ENCODE data around the gene CEPT1. TPM values are rescaled to one million over a fixed set of nuclear protein-coding genes. Genes with fewer than 3 reads are reported as not detected.
A peak's percentile ranks its signal among the peaks of the same experiment; 100 is the strongest.

The CEPT1 gene
- total RNA-seq, 2 experiments from 2014 or later: 36.0 to 38.6 TPM

DNA sequence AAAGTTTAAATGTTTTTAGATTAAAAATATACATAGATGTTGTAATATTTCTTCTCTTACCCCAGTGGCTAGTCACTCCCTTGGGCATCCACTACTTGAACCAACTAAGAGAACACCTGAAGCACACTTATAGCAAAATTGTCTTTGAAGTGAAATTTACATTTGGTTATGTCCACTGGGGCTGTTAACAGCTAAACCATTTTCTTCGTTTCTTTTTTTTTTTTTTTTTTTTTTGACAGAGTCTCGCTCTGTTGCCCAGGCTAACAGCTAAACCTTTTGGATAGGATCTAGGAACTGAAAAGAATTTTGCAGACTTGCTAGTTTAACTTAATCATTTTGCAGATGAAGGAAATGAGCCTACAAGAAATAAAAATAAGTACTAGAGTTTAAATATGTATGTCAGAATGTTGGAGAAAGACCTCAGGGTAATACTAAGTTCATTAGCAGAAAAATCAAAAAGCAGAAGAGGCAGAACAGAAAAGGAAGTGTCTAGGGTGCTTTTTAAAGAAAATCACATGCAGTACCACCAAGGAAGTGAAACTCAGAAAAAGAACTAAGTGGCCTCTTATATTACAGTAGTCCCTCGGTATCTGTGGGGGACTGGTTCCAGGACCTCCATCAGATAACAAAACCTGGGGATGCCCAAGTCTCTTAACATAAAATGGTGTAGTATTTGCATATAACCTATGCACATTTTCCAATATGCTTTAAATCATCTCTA lies 11.9 kb upstream of the CEPT1 start:
- Mint-ChIP-seq H3K4me3 (peak overlapping the region; percentile 18), H3K36me3 (ENCODE audit: low read depth) (peaks cover 52% of the 10 kb centered on the region), H3K27ac (peak overlapping the region; percentile 83), H3K4me1 (ENCODE audit: low read depth) (peaks cover 37% of the 10 kb centered on the region), H3K9me3 (no peaks in the 10 kb centered on the region), H3K27me3 (no peaks in the 10 kb centered on the region)
- DNase-seq: peak; percentile 37
- peak; percentile 80 for ATAC-seq
- TF ChIP-seq, protein P1, sequence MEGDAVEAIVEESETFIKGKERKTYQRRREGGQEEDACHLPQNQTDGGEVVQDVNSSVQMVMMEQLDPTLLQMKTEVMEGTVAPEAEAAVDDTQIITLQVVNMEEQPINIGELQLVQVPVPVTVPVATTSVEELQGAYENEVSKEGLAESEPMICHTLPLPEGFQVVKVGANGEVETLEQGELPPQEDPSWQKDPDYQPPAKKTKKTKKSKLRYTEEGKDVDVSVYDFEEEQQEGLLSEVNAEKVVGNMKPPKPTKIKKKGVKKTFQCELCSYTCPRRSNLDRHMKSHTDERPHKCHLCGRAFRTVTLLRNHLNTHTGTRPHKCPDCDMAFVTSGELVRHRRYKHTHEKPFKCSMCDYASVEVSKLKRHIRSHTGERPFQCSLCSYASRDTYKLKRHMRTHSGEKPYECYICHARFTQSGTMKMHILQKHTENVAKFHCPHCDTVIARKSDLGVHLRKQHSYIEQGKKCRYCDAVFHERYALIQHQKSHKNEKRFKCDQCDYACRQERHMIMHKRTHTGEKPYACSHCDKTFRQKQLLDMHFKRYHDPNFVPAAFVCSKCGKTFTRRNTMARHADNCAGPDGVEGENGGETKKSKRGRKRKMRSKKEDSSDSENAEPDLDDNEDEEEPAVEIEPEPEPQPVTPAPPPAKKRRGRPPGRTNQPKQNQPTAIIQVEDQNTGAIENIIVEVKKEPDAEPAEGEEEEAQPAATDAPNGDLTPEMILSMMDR (IDR thresholded peaks at IDR 0.05): no peak
- intact Hi-C loops (cut with micrococcal nuclease): no loop called here
- CTCF ChIA-PET: interaction anchor here (1.3 to 2.4 kb wide), 3 partner anchors 11 to 97 kb away, joined by 5 to 6 read pairs (median 5); no protein-coding TSS in a partner anchor
- POLR2A ChIA-PET: no interaction called here

DNA sequence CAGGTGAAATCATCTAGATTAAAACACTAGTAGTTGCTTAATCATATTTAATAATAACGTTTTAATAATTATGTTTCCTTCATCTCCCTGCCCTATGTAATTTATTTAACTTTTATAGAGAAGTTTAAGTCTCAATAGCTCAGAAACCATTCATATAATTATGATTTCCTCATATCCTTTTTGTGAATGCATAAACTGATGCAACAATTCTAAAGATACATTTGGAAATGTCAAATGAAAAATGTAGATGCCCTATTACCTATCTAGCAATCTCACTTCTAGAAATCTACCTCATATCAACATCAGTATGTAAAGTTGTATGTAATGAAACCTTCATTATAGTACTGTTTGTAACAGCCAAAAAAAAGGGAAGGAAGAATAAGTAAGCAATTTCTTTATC lies 10.6 kb upstream of the CEPT1 start:
- TF ChIP-seq, protein P1 (IDR thresholded peaks at IDR 0.05): no peak
- no peaks in the 10 kb centered on the region for H3K9me3 Mint-ChIP-seq
- no peak for DNase-seq
- CTCF ChIA-PET: no interaction called here
- POLR2A ChIA-PET: no interaction called here
- H3K4me1 Mint-ChIP-seq (ENCODE audit: low read depth): peaks cover 40% of the 10 kb centered on the region
- intact Hi-C loops (cut with micrococcal nuclease): no loop called here
- ATAC-seq: no peak
- peaks cover 49% of the 10 kb centered on the region for H3K36me3 Mint-ChIP-seq (ENCODE audit: low read depth)
- no peak overlapping the region for H3K27ac Mint-ChIP-seq
- H3K27me3 Mint-ChIP-seq: no peaks in the 10 kb centered on the region
- no peak overlapping the region for H3K4me3 Mint-ChIP-seq

DNA sequence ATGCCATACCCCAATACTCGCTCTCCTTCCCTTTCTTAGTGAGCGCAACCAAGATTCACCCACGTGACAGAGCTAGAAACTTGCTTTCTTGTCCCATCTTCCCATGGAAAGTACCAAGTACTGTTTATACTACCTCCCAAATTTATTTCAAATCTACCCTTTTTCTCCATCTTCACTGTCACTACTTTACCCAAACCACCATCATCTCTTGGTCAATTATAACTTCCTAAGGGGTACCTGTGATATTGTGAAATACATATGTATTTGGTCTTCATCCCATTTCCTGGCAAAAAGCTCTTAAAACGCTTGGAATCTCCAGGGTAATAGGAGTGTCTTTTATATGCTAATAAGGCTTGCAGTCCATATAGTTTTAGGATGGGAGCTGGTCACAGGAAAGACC lies 8.3 kb upstream of the CEPT1 start:
- Mint-ChIP-seq H3K4me3 (no peak overlapping the region), H3K9me3 (no peaks in the 10 kb centered on the region), H3K36me3 (ENCODE audit: low read depth) (peaks cover 57% of the 10 kb centered on the region), H3K27ac (no peak overlapping the region), H3K4me1 (ENCODE audit: low read depth) (peaks cover 48% of the 10 kb centered on the region), H3K27me3 (no peaks in the 10 kb centered on the region)
- POLR2A ChIA-PET: no interaction called here
- TF ChIP-seq, protein P1 (IDR thresholded peaks at IDR 0.05): no peak
- no peak for DNase-seq
- CTCF ChIA-PET: interaction anchor here (1.2 to 1.3 kb wide), 2 partner anchors 11 to 101 kb away, joined by 3 read pairs; no protein-coding TSS in a partner anchor
- ATAC-seq: no peak
- intact Hi-C loops (cut with micrococcal nuclease): no loop called here

DNA sequence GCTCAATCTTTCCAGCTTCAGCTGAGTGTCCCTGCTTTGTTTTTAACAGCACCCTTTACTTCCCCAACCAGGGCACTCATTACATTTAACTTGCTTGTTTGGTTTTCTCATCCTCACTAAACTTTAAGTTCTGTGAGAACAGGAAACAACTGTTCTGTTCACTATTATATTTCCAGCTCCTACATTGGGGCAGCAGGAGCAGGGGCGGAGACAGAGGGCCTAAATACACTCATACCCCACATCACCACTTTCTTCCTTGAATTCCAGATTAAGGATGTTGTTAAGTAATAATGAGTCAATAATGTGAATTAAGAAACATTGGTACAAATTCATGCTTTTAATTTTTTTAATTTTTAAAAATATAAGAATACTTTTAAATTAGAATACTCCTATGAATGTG lies 6.2 kb upstream of the CEPT1 start:
- intact Hi-C loops (cut with micrococcal nuclease): no loop called here
- Mint-ChIP-seq H3K36me3 (ENCODE audit: low read depth) (peaks cover 50% of the 10 kb centered on the region), H3K4me1 (ENCODE audit: low read depth) (peaks cover 45% of the 10 kb centered on the region), H3K27me3 (no peaks in the 10 kb centered on the region), H3K27ac (peak overlapping the region; percentile 9), H3K9me3 (no peaks in the 10 kb centered on the region), H3K4me3 (no peak overlapping the region)
- TF ChIP-seq, protein P1 (IDR thresholded peaks at IDR 0.05): no peak
- DNase-seq: no peak
- no peak for ATAC-seq
- ChIA-PET POLR2A (no interaction called here), CTCF (interaction anchor here (0.7 to 1.0 kb wide), 2 partner anchors 11 to 89 kb away, joined by 3 read pairs; no protein-coding TSS in a partner anchor)

DNA sequence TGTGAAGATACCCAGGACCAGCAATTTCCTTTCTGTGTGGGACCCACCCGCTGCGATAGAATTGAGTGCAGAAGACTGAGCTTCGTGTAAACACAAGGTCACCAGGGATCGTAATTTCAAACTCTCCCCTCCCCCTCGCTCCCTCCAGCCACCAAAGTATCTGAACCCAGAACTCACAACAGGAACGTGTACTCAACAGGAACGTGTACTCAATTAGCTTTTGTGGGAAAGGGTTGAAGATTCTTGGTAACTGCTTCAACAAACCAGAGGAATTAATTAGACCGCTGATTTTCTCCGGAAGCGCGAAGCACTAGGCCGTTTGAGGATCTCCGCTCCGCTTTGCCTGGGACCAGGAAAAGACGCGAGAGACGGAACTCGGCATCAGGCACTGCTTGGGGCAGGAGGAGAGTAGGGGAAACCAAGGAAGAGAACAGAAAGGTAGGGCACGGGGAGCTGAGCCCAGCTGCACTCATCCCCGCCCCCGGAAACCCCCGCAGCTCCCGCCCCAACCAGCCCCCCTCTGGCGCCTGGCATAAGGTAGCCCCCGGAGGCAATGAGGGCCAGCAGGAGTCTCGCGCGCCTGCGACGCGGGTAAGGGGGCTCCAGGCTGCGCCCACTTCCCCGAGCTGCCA lies 583 bp upstream of the CEPT1 start:
- POLR2A ChIA-PET: interaction anchor here (0.6 to 2.3 kb wide), 19 partner anchors 14 to 315 kb away, joined by 3 to 18 read pairs (median 4); no protein-coding TSS in a partner anchor
- H3K36me3 Mint-ChIP-seq (ENCODE audit: low read depth): peaks cover 28% of the 10 kb centered on the region
- H3K4me3 Mint-ChIP-seq: peak overlapping the region; percentile 99
- no peaks in the 10 kb centered on the region for H3K27me3 Mint-ChIP-seq
- TF ChIP-seq, protein P1 (IDR thresholded peaks at IDR 0.05): no peak
- H3K4me1 Mint-ChIP-seq (ENCODE audit: low read depth): peaks cover 54% of the 10 kb centered on the region
- DNase-seq (peak; percentile 65), ATAC-seq (peak; percentile 71)
- peak overlapping the region; percentile 100 for H3K27ac Mint-ChIP-seq
- CTCF ChIA-PET: interaction anchor here (1.0 to 1.7 kb wide), 5 partner anchors 12 to 266 kb away, joined by 3 to 6 read pairs (median 3); partner anchors contain the start of gene CD53
- H3K9me3 Mint-ChIP-seq: no peaks in the 10 kb centered on the region
- intact Hi-C loops (cut with micrococcal nuclease): no loop called here
